ENCODE measurements around the gene EFNB1.

GRCh38 chrX:68832101-68832416 is 3.2 kb downstream of the EFNB1 start:
- TF ChIP-seq CTCF (IDR thresholded peaks at IDR 0.05), result no peak
- TF ChIP-seq EP300 (IDR thresholded peaks at IDR 0.05), result no peak

Measured in ovary (tissue), 3 donors.